ENCODE data around the gene SLC41A3. TPM values are rescaled to one million over a fixed set of nuclear protein-coding genes. Genes with fewer than 3 reads are reported as not detected.
"Not testable (repeated sequence)": the region's sequence is repeated elsewhere in the genome, so short reads cannot be mapped to it uniquely, and the experiment has no call there.

SLC41A3 gene
- total RNA-seq, 1 donor from 2014 or later = 53.4 TPM

DNA sequence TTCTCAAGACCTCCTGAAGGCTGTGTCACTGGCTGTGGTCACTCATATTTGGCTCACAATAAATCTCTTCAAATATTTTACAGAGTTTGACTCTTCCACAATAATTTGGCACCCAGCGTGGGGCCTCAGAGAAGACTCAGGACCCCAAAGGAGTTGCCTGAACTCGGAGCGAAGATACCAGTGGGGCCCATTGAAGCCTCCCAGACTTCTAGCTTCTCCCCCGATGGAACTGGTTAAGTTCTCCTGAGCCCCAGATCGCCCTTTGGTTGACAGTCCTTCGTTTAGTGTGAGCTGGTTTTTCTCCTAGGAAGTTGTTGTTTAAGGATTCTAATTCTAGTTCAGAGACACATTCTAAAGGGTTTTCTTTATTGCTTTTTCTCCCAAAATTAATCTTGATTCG is 1.4 kb upstream of the SLC41A3 start:
- FAIRE-seq (no peak), DNase-seq (ENCODE audit: low spot score in 2 of 2) (no peak)

DNA sequence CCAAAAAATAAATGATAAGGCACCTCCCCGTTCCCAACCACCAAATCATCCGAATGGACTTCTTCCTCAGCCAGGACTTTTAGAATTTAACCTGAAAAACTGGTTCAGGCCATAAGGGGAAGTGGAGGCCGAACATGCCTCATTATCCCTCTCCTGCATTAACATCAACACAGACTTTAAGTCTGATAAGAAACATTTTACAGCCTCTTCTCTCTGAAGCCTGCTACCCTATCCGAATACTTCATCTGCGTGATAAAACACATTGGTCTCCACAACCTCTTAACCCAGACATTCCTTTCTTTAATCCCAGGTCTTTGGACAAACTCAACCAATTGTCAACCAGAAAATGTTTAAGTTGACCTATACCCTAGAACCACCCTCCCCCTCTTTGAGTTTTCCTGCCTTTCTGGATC is 850 bp upstream of the SLC41A3 start:
- FAIRE-seq (no peak), DNase-seq (ENCODE audit: low spot score in 2 of 2) (no peak)

DNA sequence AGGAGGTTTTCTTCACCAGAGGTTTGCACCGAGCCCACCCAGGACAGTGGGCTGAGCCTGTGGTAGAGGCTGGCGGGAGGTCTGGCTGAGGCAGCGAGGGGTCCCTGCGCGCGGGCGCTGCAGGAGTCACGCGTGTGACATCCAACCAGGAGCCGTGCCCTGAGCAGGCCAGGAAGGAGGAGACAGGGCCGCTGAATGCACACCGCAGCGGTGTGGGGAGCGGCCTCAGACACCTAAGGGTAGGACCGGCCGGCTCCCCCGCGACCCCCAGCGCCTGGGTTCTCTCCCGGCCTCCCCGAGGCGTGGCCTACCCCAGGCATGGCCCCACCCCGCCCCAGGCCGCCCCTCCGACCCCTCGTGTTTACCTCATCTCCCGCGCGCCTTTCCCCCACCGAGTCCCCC is 412 bp downstream of the SLC41A3 start:
- FAIRE-seq (no peak), DNase-seq (ENCODE audit: low spot score in 2 of 2) (peak in 1 of 2 donors; percentile 49)

DNA sequence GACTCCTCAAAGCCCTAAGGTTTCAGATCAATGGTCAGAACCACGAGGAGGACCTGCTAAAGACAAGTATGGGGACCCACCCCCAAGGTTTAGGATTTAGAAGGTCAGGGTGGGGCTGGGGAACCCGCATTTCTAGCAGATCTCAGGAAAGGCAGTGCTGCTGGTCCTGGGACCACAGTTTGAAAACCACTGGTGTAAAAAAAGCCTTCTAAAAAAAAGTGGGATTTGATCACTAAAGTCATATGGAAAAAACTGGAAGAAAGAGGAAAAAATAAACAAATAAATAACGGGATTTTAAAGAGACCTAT is 832 bp downstream of the SLC41A3 start:
- DNase-seq (ENCODE audit: low spot score in 2 of 2) (peak; percentile 17 to 25), FAIRE-seq (no peak)

DNA sequence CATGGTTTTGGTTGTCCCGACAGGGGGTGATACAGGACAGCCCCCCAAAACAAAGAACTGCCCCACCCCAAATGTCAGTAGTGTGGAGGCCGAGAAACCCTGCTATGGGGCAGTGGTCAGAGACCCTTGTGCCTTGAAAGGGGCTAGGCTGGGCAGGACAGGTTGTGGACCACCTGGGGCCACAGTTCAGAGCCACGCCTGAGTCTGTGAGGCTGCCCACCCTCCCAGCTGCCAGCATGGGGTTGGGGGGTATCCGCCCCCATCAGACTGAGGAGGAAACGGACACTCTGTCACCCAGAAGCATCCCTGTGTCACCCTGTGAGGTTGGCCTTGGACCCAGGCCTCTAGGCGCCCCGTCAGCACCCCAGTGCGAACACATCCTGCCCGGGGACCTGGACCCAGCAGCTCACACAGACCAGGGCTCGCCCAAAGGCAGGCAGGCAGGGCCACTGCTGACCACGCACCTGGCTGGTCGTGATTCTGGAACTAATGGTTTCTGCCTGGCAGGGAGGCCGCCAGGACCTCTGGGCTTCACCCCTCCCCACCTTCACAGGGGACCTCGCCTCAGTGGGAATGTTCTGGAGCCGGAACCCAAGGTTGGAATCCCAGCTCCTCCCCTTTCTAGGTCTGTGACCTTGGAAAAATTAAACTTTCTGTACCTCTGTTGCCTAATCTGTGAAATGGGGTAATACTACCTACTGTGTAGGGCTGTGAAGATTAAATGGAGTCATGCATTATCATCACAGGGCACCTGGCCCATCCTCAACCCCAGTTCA is 1.4 kb downstream of the SLC41A3 start:
- FAIRE-seq (no peak), DNase-seq (ENCODE audit: low spot score in 2 of 2) (peak in 1 of 2 donors; percentile 3)

DNA sequence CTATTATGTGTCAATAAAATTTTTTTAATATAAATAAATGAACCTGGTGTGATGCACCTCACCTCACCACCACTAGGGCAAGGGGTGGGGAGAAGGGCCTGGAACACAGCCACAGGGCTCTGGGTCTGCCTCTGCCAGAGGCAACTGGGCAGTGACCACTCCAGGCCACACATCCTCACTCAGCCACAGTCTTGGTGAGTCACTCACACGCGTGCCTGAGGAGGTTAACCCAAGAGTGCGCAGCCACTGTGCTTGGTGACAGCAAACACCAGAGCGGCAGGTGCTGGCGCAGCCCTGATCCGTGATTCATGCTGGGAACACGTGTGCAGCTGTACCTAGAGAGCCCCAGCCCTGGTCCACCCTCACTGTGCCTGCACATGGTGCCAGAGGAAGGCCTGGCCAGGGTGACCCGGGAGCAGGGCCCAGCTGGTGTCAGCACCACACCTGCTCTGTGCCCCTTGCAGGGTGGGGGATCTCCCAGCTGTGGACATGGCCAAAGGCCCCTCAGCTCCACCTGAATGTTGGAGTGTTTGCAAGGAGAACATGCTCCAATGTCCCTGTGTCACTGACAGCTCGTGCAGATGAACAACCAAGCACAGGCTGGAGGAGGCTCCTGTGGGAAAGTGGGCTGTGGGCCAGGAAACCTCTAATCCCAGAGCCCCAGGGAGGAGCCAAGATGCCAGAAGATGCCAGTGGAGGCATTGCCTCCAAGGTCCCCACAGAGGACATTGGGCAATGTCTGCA is 2.1 kb downstream of the SLC41A3 start:
- FAIRE-seq (no peak), DNase-seq (ENCODE audit: low spot score in 2 of 2) (peak in 1 of 2 donors; percentile 18)

DNA sequence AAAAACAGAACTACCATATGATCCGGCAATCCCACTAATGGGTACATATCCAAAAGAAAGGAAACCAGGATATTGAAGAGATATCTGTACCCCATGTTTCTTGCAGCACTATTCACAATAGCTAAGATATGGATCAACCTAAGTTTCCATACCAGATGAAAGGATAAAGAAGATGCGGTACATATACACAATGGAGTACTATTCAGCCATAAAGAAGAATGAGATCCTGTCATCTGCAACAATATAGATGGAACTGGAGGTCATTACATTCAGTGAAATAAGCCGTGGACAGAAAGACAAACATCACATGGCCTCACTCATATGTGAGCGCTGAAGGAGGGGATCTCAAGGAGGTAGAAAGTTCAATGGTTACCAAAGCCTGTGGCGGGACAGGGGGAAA is 3.0 kb downstream of the SLC41A3 start:
- no peak for FAIRE-seq
- no peak for DNase-seq (ENCODE audit: low spot score in 2 of 2)

DNA sequence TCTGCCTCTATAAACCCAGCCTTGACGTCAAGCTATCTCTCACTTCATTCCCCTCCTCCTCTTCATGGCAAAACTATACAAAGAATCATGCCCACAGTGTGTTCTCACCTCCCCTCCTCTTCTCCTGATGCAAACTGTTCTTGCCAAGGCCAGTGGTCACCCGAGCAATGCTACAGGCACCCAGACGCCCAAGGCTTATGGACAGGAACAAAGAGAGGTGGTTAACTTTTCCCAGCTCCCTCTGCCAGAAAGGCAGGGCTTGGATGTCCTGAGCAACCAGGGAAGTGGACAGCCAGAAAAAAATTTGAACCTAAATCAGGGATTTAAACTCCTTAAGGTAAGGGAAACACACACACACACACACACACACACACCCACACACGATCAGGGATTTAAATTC is 5.1 kb downstream of the SLC41A3 start:
- peak in 1 of 2 donors; percentile 2 for DNase-seq (ENCODE audit: low spot score in 2 of 2)
- FAIRE-seq = no peak

DNA sequence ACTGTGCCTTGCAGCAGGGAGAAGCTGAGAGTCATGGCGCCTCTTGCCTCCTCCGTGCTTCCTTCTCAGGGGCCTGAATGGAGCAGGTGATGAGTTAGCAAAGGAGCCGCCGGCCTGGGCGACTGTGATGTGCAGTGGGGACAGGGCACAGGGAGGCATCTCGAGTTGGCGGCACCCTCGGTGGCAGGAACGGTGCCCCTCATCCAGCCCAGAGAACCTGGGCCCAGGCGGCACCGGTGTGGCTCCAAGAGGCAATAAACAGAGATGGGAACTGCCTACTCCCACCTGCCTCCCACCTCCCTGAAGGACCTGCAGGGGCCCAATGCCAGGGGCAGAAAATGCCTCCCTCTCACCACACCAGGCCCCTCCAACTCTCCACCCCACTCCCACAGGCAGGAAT is 6.2 kb downstream of the SLC41A3 start:
- DNase-seq (ENCODE audit: low spot score in 2 of 2) (no peak), FAIRE-seq (no peak)

DNA sequence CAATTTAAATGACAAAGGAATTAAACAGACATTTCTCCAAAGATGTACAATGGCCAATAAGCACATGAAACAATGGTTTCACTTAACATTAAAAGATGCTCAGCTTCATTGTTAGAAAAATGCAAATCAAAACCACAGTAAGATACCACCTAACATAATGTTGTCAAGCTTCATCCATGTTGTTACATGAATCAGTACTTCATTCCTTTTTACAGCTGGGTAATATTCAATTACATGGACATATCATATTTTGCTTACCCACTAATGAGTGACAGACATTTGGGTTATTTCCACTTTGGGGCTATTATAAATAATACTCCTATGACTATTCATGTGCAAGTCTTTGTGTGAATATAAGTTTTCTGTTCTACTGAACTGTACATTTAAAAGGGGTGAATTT is 7.8 kb downstream of the SLC41A3 start:
- FAIRE-seq (no peak), DNase-seq (ENCODE audit: low spot score in 2 of 2) (no peak)

DNA sequence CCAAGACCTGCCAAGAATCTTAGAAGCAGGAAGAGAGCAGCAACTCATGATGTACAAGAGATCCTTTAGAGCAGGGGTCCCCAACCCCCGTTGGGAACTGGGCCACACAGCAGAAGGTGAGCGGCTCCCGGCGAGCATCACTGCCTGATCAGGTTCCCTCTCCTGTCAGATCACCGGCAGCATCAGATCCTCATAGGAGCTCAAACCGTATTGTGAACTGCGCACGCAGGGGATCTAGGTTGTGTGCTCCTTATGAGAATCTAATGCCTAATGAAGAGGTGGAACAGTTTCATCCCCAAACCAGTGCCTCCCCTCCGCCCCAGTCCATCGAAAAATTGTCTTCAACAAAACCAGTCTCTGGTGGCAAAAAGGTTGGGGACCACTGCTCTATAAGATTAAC is 13.8 kb downstream of the SLC41A3 start:
- FAIRE-seq (no peak), DNase-seq (ENCODE audit: low spot score in 2 of 2) (no peak)

DNA sequence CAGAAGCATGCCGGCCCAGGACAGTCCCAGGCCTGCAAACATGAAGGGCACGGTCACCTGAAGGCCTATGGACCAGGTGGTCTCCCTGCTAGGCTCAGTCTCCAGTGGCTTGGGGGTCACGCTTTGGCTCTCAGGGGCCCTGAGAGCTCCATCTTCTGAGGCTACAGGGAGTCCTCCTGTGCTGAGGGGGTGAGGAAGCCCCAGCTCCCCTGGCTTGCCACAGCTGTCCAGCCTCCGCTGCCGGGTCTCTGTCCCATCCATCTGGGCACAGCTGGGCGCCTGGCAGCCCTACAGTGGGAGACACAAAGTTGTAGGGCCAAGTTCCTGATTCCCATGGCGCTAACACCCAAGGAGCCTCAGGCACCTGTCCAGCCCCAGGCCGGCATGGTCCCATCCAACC is 16.0 kb downstream of the SLC41A3 start:
- FAIRE-seq (no peak), DNase-seq (ENCODE audit: low spot score in 2 of 2) (peak in 1 of 2 donors; percentile 1)

DNA sequence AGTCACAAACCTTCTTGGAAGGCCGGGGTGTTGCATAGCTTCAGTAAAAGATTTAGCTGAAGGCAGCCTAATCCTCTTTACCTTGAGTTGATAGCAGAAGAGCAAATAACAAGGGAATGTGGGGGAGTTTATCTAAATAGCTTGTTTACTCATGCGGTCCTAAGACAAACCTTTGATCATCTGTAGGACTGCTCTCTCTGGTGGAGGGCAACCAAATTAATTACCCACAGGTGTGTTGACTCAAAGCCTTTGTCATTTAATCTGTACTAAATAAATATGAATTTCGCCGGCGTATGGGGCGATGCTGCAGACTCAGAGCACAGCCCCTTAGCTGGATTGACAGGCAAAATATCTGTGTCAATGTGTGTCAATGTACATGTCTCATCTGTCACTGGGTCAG is 17.2 kb downstream of the SLC41A3 start:
- not testable (repeated sequence) for FAIRE-seq

DNA sequence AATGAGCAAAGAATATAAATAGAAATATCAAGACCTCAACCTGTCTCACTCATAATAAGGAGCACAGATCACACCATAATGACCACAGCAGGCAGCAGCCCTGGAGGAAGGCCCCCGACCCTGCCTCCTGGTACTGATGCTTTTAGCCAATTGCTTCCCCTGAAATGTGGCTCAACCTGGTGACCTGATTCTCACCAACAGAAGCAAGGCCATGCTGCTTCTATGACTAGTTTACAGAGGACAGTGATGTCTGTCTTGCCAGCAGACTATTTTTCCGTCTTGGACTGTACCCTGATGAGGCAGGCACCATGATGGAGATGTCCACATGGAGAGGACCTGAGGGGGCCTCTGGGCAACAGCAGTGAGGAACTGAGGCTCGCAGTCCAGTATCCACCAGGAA is 18.0 kb downstream of the SLC41A3 start:
- FAIRE-seq (no peak), DNase-seq (ENCODE audit: low spot score in 2 of 2) (no peak)

More for the DNA sequence above, 17.2 kb downstream of the SLC41A3 start:
- DNase-seq (ENCODE audit: low spot score in 2 of 2) = not testable (repeated sequence)

DNA sequence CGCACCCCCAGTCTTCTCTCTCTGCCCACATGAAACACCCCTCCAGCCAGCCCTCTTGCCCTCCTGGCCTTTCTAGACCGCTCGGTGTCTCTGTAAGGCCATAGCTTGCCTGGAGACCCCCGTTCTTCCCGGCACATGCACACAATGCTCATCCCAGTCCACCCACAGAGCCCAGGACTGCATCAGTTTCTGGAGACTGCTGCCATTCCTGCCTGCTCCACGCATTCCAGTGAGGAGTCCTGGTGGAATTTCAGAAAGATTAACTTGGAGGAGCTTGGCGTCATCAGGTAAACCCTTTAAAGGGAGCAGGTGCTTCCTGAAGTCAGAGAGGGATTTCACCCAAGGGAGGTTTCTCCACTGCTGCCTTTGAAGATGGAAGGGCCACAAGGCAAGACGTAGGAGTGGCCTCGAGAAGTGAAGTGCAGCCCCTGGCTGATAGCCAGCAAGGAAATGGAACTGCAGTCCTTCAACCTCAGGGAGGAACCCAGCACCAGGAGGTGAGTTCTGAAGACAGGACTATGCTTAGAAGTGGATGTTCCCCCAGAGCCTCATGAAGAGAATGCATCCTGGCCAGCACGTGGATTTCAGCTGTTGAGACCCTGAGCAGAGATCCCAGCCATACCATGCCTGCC is 19.2 kb downstream of the SLC41A3 start:
- DNase-seq (ENCODE audit: low spot score in 2 of 2) (no peak), FAIRE-seq (no peak)

DNA sequence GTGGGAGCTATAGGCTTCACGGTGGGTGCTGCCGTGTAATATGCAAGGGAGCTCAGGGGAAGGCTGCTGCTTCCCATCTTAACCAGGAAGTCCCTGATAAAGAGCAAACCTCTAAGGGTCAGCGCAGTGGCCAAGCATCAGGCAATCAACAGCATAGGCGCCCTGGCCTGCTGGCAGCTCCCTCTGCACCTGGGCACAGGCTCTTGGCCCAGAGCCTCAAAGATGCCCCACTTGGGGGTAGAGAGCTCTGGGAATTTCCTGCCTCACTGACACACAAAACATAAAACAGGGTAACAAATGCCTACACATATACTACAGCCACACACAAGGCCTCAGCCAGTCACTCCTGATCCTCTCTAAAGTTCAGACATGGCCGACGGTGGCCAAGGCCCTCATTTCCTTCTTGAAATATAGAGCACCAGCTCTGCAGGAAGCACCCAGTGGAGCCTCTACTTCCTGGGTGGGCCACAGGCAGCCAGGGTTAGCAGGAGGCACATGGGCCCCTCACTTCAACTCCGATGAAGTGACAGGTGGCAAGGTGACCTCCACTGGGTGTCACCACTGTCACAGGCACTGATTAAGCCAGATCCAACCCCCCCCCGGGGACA is 20.5 kb downstream of the SLC41A3 start:
- FAIRE-seq (no peak), DNase-seq (ENCODE audit: low spot score in 2 of 2) (no peak)

DNA sequence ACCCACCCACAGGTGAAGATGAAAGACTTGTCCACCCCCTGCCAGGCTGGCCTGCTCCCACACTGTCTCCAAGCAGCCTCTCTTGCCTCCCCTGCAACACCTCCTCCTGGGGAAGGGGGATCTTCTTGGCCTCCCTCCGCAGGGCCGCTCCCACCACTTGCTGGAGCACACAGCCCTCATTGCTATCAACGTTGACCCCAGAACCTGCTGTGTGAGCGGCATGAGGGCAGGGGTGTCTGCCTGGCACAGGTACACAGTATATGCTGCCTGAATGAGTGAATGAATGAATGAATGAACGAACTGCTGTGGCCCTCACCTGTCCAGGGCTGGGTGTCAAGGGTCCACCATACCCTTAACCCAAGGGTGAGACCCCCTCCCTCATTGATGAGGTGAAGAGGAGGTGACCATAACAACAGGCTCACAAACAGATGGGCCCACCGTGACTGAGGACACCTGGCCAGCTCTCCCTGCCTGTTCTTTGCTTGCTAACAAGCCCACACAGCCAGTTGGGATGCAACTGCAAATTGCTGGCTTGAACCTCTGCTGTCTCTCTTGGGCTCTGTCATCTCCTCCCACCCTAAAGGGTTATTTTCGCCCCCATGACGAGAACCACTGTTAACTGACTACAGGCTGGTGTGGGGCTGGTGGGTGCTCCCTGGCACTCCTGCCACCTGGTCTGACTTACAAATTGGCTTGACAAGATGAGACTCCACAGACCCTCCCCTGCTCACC is 22.5 kb downstream of the SLC41A3 start:
- FAIRE-seq = no peak
- no peak for DNase-seq (ENCODE audit: low spot score in 2 of 2)

DNA sequence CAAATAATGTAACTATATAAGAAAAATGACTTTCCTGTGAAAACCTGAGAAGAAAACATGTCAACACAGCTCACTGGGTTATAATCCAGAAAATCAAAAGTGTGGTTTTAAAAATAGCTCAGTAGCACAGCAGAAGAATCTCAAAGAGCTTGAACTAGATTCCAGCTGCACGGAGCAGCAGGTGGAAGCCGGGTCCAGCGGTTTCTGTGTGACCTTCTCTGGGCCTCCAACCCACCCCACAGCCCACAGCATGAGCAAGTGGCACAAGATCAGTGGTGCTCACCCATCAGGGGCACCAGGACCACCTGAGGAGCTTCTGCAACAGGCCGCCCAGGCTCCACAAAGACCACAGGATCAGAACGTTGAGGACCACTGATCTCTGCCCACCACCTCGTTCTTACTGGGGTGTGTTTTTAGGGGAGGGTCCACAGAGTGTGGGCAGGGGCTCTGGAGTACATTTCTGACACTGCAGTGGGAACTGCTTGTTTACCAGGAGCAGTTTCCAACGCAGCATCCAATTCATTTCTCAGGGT is 23.2 kb downstream of the SLC41A3 start:
- no peak for FAIRE-seq
- DNase-seq (ENCODE audit: low spot score in 2 of 2) = no peak

DNA sequence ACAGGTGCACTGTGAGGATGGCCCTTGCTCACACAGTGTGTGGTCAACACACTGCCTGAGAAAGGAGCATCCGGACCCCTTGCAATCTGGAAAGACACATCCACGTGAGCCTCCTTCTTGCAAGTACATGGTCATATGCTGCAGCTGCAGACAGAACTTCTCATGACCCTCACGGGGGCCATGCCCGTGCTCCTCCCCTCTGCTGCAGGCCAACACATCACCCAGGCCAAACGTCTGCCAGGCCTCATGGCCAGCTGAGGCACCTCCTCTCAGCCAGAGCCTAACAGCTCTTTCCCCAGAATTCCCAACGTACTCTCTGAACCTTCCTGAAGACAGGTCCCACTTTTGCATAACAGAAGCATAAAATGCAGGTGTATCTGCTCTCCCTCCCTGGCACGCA is 25.3 kb downstream of the SLC41A3 start:
- FAIRE-seq (no peak), DNase-seq (ENCODE audit: low spot score in 2 of 2) (no peak)

DNA sequence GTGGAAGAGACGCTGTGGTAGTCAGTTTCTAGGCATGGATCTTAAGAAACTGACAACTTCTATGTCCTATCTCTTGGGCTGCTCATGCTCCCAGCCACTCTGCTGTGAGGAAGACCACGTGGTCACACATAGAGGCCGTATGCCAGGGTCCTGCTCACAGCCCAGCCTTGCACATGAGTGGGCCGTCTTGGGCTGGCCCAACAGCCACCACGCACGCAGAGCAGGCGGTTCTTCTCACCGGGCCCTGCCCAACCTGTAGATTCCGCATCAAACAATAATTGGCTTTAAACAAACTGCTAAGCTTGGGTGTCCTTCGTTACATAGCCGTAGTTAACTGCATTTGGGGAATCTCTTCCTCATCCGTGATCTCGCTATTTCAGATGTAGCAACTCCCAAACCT is 26.0 kb downstream of the SLC41A3 start:
- FAIRE-seq (no peak), DNase-seq (ENCODE audit: low spot score in 2 of 2) (no peak)

All from frontal cortex (tissue), 4 donors.